ENCODE results near the gene NAV3. TPM values are rescaled to one million over a fixed set of nuclear protein-coding genes. Genes with fewer than 3 reads are reported as not detected.

Gene NAV3
- total RNA-seq, 1 experiment from 2014 or later, result 18.0 TPM

DNA sequence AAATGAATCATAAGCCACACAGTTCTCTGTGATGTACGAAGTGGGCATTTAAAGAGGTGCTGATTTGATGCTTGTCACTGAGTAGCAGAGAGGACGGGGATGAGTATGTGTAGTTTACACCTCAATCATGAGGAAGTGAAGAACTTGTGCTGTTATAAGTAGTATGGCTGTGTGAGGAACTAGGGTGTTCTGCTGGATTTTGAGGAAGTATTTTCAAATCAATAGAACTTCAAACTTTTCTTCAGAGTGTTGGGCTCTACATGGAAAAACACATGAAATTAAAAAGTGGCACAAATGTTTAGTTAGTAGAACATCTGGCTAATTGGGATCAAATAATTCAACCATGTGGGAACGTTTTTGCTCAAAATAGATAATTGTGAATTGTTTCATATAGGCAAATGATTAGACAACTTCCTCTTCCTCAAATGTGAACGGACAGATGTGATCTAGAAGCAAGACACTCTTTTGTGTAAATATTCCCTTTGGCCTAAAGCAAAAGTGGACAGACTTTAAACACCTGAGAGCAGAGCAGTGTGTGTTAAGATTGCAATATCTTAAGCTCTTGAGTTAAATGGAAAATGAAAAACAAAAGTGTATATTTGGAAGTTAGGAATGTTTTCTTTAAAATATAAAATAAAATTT, 168.5 kb downstream of the NAV3 start:
- ChIA-PET POLR2A (ENCODE audit: low non-redundant PET) (no interaction called here), CTCF (interaction anchor here (0.7 kb wide), 1 partner anchor 1345 kb away, joined by 3 read pairs; no protein-coding TSS in a partner anchor)
- no peaks in the 10 kb centered on the region for H3K27me3 ChIP-seq (replicated peaks; ENCODE audit: insufficient read depth, low read depth, low read length, poor library complexity)
- TF ChIP-seq EZH2 (IDR thresholded peaks at IDR 0.05; ENCODE audit: borderline replicate concordance, low read depth, low read length, poor library complexity, severe bottlenecking), result no peak
- TF ChIP-seq, protein P1, sequence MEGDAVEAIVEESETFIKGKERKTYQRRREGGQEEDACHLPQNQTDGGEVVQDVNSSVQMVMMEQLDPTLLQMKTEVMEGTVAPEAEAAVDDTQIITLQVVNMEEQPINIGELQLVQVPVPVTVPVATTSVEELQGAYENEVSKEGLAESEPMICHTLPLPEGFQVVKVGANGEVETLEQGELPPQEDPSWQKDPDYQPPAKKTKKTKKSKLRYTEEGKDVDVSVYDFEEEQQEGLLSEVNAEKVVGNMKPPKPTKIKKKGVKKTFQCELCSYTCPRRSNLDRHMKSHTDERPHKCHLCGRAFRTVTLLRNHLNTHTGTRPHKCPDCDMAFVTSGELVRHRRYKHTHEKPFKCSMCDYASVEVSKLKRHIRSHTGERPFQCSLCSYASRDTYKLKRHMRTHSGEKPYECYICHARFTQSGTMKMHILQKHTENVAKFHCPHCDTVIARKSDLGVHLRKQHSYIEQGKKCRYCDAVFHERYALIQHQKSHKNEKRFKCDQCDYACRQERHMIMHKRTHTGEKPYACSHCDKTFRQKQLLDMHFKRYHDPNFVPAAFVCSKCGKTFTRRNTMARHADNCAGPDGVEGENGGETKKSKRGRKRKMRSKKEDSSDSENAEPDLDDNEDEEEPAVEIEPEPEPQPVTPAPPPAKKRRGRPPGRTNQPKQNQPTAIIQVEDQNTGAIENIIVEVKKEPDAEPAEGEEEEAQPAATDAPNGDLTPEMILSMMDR (conservative IDR thresholded peaks at IDR 0.05; ENCODE audit: low read depth, low read length), result no peak
- intact Hi-C loops (cut with micrococcal nuclease; ENCODE audit: unreplicated experiment), result no loop called here
- no peak overlapping the region for H3K4me3 ChIP-seq (ENCODE audit: low read depth, low read length, poor library complexity, severe bottlenecking)
- no TSS peak for BruUV-seq (replicated peaks)
- no peaks in the 10 kb centered on the region for H3K9me3 ChIP-seq (ENCODE audit: low read depth, low read length, poor library complexity, severe bottlenecking)
- H3K4me1 ChIP-seq (ENCODE audit: insufficient read depth, low read length, poor library complexity, severe bottlenecking), result no peaks in the 10 kb centered on the region
- no peak overlapping the region for H3K27ac ChIP-seq (ENCODE audit: low read depth, low read length, poor library complexity, severe bottlenecking)
- no peaks in the 10 kb centered on the region for H3K36me3 ChIP-seq (ENCODE audit: insufficient read depth, low read length, poor library complexity, severe bottlenecking)
- DNase-seq (ENCODE audit: low spot score), result no peak

DNA sequence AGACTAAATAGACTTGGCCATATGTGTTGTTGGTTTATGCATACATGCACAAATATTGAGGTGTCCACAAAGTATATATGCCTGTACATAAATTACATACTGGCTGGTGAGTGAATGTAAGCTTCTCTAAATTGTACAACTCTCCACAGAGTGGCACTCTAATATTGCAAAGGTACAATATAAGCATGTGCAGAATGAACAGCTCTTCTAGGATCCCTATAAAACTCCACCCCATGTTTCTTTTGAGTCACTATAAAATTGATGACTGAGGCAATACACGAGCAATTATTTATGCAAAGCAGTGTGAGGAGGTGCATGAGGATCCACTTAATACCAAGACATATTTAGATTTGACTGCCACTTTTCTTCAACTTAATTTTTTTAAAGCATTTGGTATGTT, 172.2 kb downstream of the NAV3 start:
- intact Hi-C loops (cut with micrococcal nuclease; ENCODE audit: unreplicated experiment), result loop anchor here (2.0 to 10.0 kb wide), 2 partner anchors 118 to 1372 kb away; no protein-coding TSS in a partner anchor
- peak; percentile 61 for DNase-seq (ENCODE audit: low spot score)
- H3K36me3 ChIP-seq (ENCODE audit: insufficient read depth, low read length, poor library complexity, severe bottlenecking), result no peaks in the 10 kb centered on the region

DNA sequence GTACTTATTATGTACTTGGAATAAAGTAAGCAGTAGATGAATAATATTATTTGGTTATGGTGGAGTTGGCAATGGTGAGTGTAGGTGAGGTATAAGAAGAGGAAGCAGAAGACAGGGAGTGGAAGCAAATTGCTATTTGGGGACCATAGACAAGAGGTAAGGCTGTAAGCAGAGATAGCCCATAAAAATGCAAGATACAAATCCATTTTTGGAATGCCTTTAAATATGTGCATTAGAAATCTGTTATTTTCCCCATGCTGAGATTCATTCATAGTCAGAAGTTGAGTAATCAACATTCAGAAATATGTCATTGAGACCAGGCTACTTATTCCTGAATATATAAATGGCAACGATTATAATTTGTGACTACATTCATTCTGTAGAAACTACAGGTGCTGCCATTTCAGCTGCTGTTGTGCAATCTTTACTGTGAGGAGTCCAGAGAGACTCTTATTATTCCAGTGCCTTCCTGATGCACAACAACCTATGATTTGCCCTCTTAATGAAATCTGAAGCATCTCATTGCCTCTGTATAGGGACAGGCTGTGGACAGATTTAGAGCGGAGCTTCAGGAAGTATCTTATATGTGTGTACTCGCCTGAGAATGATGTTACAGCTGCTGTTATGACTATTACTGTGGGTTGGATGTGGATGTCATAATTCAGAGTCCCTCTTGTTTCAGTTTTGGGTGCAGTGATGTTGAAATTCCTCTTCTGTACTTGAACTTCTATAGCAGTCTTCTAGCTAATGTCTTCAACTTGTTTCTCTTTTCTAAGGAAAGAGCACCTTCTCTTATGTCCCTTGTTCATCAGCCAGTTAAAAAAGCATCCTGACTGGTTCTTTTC, 173.8 kb downstream of the NAV3 start:
- ChIA-PET POLR2A (ENCODE audit: low non-redundant PET) (interaction anchor here (0.7 kb wide), 1 partner anchor 1189 kb away, joined by 3 read pairs; no protein-coding TSS in a partner anchor), CTCF (interaction anchor here (1.1 kb wide), 1 partner anchor 117 kb away, joined by 3 read pairs; no protein-coding TSS in a partner anchor)
- Histone ChIP-seq H3K9me3 (ENCODE audit: low read depth, low read length, poor library complexity, severe bottlenecking) (no peaks in the 10 kb centered on the region), H3K36me3 (ENCODE audit: insufficient read depth, low read length, poor library complexity, severe bottlenecking) (no peaks in the 10 kb centered on the region), H3K27me3 (replicated peaks; ENCODE audit: insufficient read depth, low read depth, low read length, poor library complexity) (no peaks in the 10 kb centered on the region), H3K27ac (ENCODE audit: low read depth, low read length, poor library complexity, severe bottlenecking) (no peak overlapping the region), H3K4me3 (ENCODE audit: low read depth, low read length, poor library complexity, severe bottlenecking) (no peak overlapping the region), H3K4me1 (ENCODE audit: insufficient read depth, low read length, poor library complexity, severe bottlenecking) (no peaks in the 10 kb centered on the region)
- DNase-seq (ENCODE audit: low spot score), result no peak
- intact Hi-C loops (cut with micrococcal nuclease; ENCODE audit: unreplicated experiment), result loop anchor here (10.0 kb wide), 1 partner anchor 1370 kb away; no protein-coding TSS in a partner anchor
- no peak for TF ChIP-seq EZH2 (IDR thresholded peaks at IDR 0.05; ENCODE audit: borderline replicate concordance, low read depth, low read length, poor library complexity, severe bottlenecking)
- TF ChIP-seq, protein P1 (conservative IDR thresholded peaks at IDR 0.05; ENCODE audit: low read depth, low read length), result no peak
- no TSS peak for BruUV-seq (replicated peaks)

More for the DNA sequence above, 172.2 kb downstream of the NAV3 start:
- no peaks in the 10 kb centered on the region for H3K27me3 ChIP-seq (replicated peaks; ENCODE audit: insufficient read depth, low read depth, low read length, poor library complexity)
- no peaks in the 10 kb centered on the region for H3K4me1 ChIP-seq (ENCODE audit: insufficient read depth, low read length, poor library complexity, severe bottlenecking)
- H3K27ac ChIP-seq (ENCODE audit: low read depth, low read length, poor library complexity, severe bottlenecking), result no peak overlapping the region
- BruUV-seq (replicated peaks), result no TSS peak
- H3K9me3 ChIP-seq (ENCODE audit: low read depth, low read length, poor library complexity, severe bottlenecking), result no peaks in the 10 kb centered on the region
- no peak overlapping the region for H3K4me3 ChIP-seq (ENCODE audit: low read depth, low read length, poor library complexity, severe bottlenecking)
- ChIA-PET POLR2A (ENCODE audit: low non-redundant PET) (no interaction called here), CTCF (interaction anchor here (1.1 to 1.4 kb wide), 2 partner anchors 115 to 118 kb away, joined by 4 to 5 read pairs; no protein-coding TSS in a partner anchor)
- TF ChIP-seq EZH2 (IDR thresholded peaks at IDR 0.05; ENCODE audit: borderline replicate concordance, low read depth, low read length, poor library complexity, severe bottlenecking), result no peak
- TF ChIP-seq, protein P1 (conservative IDR thresholded peaks at IDR 0.05; ENCODE audit: low read depth, low read length), result peak; percentile 51

Measured in A673 (cell line).